ENCODE results near the gene RPL37A.
A peak's percentile ranks its signal among the peaks of the same experiment; 100 is the strongest.

RPL37A gene

DNA sequence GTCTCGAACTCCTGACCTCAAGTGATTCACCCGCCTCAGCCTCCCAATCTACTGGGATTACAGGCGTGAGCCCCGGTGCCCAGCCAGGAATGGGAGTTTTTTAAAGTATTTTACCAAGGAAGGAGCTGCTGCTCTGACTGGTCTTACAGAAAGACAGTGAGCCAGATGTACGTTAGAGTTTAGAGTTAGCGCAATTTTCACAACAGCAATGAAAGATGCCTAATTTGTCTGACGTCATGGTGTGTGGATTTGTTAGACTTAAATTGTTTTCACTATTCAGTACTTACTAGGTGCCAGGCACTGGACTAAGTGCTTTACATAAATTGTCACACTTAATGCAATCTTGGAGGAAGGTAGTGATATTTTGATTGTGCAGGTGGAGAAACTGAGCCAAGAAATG is 12.4 kb upstream of the RPL37A start:
- Histone ChIP-seq H3K9ac (no peak overlapping the region), H3K4me1 (peaks cover 16% of the 10 kb centered on the region)
- TF ChIP-seq Cebpa-rat (IDR thresholded peaks at IDR 0.05), result no peak

DNA sequence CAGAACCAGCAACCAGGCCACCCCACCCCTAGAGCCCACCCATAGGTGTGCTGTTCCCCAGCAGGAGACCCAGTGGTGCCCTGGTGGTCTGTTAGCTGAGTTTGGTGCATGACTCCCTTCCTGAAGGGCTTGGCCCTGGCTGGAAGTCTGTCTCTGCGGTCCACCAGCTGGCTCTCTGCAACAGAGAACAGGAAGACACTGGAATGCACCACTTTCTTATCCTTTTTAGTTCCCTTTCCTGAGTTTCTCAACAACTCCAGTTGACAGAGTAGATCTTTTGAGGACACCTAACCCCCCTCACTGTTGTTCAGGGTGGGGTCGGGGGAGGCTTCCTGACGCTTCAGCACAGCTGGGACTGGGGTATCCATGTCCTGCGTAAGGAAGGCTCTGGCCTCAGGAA is 11.9 kb upstream of the RPL37A start:
- Histone ChIP-seq H3K4me3 (no peak overlapping the region), H3K27me3 (no peaks in the 10 kb centered on the region), H3K4me2 (no peak overlapping the region), H4K20me1 (no peaks in the 10 kb centered on the region), H3K27ac (no peak overlapping the region), H3K36me3 (peaks cover 17% of the 10 kb centered on the region), H3K9ac (no peak overlapping the region), H3K9me3 (no peaks in the 10 kb centered on the region), H3K4me1 (peaks cover 21% of the 10 kb centered on the region)
- no peak for TF ChIP-seq Cebpa-rat (IDR thresholded peaks at IDR 0.05)

More for the DNA sequence above, 12.4 kb upstream of the RPL37A start:
- H3K9me3 ChIP-seq, result no peaks in the 10 kb centered on the region
- no peak overlapping the region for H3K27ac ChIP-seq
- H4K20me1 ChIP-seq, result no peaks in the 10 kb centered on the region
- H3K4me2 ChIP-seq, result no peak overlapping the region
- no peak overlapping the region for H3K4me3 ChIP-seq
- no peaks in the 10 kb centered on the region for H3K27me3 ChIP-seq
- peaks cover 22% of the 10 kb centered on the region for H3K36me3 ChIP-seq

DNA sequence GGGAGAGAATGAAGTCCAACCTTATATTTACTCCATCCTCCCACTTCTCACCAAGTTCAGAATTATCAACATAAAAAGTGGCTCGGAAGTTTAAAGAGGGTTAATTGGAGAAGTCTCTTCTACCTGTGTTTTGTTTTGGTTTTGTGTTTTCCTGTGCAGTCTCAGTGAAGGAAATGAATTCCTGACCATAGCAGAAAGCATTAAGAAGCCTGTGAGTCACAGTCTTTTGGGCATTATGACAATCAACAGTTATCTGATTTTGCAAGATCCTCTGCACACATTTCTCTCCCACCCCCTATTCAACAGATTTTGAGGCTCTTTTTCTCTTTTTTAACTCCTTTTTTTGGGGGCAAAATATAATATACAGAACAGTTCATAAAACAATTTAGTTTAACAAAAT is 8.6 kb upstream of the RPL37A start:
- Histone ChIP-seq H3K4me2 (peak overlapping the region; percentile 90; the same call in 1 of the 2 replicates), H3K9me3 (no peaks in the 10 kb centered on the region), H3K9ac (no peak overlapping the region), H3K4me1 (peaks cover 54% of the 10 kb centered on the region), H3K4me3 (no peak overlapping the region), H3K27ac (no peak overlapping the region), H3K27me3 (no peaks in the 10 kb centered on the region), H3K36me3 (no peaks in the 10 kb centered on the region), H4K20me1 (no peaks in the 10 kb centered on the region)
- TF ChIP-seq Cebpa-rat (IDR thresholded peaks at IDR 0.05), result no peak

DNA sequence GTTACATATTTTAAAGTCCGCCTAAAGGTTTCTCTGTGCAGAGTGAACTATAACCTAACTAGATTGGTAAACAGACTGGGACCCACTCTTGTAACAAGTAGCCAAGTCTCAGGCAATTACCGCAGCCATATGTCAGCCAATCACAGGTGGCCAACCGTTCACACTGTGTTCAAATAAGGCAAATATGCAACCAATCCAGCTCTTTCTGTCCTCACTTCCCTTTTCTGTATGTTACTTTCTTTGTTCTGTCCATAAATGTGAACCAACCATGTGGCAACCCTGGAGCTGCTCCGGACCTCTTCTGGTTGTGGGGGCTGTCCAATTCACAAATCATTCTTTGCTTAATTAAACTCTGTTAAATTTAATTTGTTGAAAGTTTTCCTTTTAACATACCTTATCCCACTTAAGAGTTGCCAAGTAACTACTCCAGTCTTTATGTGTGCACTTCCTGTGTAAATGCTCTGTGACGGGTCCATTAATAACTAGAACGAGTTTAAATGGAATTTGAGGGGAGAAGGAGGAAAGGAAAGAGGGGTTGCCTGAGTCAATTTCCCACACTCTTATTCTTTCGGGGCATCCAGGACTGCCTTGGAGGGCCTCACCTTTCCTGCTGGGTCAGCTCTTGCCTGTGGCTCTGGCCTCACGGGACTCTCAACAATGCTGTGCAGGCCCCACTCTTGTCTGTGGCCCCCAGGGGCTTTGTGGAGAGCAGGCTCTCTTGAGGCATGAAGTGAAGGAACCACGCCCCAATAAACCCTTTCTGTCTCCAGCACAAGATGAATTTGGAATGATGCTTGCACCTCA is 6.6 kb upstream of the RPL37A start:
- H3K9me3 ChIP-seq, result no peaks in the 10 kb centered on the region
- H3K36me3 ChIP-seq, result no peaks in the 10 kb centered on the region
- H4K20me1 ChIP-seq, result no peaks in the 10 kb centered on the region
- peaks cover 69% of the 10 kb centered on the region for H3K4me1 ChIP-seq
- no peaks in the 10 kb centered on the region for H3K27me3 ChIP-seq
- H3K9ac ChIP-seq, result peak overlapping the region; percentile 78
- peak overlapping the region; percentile 90 for H3K4me2 ChIP-seq
- no peak for TF ChIP-seq Cebpa-rat (IDR thresholded peaks at IDR 0.05)
- peak overlapping the region; percentile 91 for H3K27ac ChIP-seq
- H3K4me3 ChIP-seq, result peak overlapping the region; percentile 43; the same call in 1 of the 2 replicates

DNA sequence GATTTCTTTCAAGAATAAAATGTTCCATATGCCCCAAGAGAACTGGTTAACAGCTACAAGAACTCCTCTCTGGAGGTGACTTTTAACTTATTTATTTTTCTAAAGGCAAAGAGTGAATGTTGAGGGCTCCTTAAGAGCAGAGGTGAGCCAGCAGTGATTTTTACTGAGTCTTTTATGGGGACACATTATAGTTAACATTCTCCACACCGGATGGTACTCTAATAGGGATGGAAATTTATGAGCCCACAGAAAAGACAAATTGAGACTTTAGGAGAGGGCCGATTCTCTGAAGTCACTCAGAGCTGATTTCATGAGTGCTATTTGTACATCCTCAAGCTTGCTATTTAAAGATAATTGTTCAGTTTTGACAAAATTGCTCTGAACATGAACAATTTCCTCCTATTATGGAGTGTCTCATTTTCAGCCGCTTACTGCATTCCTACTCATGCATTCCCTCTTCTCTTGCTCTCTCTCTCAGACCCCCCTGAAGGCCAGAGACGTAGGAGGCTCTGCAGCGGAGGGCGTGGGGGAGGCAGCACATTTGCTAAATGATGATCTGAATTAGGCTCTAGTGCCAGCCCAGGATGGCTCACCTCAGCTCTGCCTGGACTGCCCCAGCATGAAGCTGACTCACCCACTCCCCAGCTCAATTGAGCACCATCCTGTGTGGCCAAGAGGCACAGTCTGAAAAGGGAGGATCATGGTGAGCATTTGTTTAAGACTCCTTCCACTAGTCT is 5.9 kb upstream of the RPL37A start:
- TF ChIP-seq Cebpa-rat (IDR thresholded peaks at IDR 0.05), result no peak
- H3K36me3 ChIP-seq, result no peaks in the 10 kb centered on the region
- peak overlapping the region; percentile 78 for H3K9ac ChIP-seq
- H3K4me2 ChIP-seq, result peak overlapping the region; percentile 90
- H3K9me3 ChIP-seq, result no peaks in the 10 kb centered on the region
- peak overlapping the region; percentile 91 for H3K27ac ChIP-seq
- no peaks in the 10 kb centered on the region for H3K27me3 ChIP-seq
- peak overlapping the region; percentile 43; the same call in 1 of the 2 replicates for H3K4me3 ChIP-seq
- H4K20me1 ChIP-seq, result no peaks in the 10 kb centered on the region
- H3K4me1 ChIP-seq, result peaks cover 74% of the 10 kb centered on the region

DNA sequence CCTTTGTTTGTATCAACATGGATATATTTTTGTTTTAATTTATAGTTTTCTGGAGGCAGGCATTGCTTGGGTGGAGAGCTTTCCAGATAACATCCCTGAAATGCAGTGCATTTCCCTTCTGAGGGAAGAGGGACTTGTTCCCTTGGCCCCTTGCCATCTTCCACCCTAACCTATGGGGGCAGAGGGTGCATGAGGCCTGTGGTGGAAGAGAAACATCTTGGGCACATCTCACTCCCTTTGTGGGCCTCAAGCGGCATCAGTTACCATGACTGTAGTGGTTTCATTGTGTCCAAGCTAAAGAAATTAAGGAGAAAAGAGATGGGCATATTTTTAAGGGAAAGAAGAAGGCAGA is 5.3 kb upstream of the RPL37A start:
- Histone ChIP-seq H3K36me3 (no peaks in the 10 kb centered on the region), H3K4me1 (peaks cover 80% of the 10 kb centered on the region), H3K4me2 (peak overlapping the region; percentile 90), H3K9ac (peak overlapping the region; percentile 78), H3K9me3 (no peaks in the 10 kb centered on the region), H3K27me3 (no peaks in the 10 kb centered on the region), H3K27ac (peak overlapping the region; percentile 91), H3K4me3 (0 out of 2 replicates have a peak overlapping the region, but pooled peaks have one; percentile 43), H4K20me1 (no peaks in the 10 kb centered on the region)
- no peak for TF ChIP-seq Cebpa-rat (IDR thresholded peaks at IDR 0.05)

DNA sequence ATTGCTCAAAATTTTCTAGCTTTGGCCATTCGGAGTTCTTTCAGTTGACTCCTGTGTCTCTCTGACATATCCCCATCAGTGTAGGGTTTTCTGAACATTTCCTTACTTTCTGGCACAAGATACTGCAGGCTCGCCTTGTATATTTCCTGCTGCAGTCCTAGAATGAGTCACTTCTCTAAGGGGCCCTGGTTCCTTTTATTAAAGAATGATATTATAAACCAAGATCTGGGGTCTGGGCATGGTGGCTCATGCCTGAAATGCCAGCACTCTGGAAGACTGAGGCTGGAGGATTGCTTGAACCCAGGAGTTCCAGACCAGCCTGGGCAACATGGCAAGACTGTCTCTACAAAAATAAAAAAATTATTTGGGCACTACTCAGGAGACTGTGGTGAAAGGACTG is 3.0 kb upstream of the RPL37A start:
- TF ChIP-seq Cebpa-rat (IDR thresholded peaks at IDR 0.05), result no peak
- peaks cover 11% of the 10 kb centered on the region for H3K36me3 ChIP-seq
- no peaks in the 10 kb centered on the region for H3K27me3 ChIP-seq
- H3K4me3 ChIP-seq, result no peak overlapping the region
- H3K4me2 ChIP-seq, result peak overlapping the region; percentile 90
- no peaks in the 10 kb centered on the region for H3K9me3 ChIP-seq
- no peak overlapping the region for H3K9ac ChIP-seq
- H4K20me1 ChIP-seq, result peaks cover 18% of the 10 kb centered on the region
- peaks cover 83% of the 10 kb centered on the region for H3K4me1 ChIP-seq
- no peak overlapping the region for H3K27ac ChIP-seq

DNA sequence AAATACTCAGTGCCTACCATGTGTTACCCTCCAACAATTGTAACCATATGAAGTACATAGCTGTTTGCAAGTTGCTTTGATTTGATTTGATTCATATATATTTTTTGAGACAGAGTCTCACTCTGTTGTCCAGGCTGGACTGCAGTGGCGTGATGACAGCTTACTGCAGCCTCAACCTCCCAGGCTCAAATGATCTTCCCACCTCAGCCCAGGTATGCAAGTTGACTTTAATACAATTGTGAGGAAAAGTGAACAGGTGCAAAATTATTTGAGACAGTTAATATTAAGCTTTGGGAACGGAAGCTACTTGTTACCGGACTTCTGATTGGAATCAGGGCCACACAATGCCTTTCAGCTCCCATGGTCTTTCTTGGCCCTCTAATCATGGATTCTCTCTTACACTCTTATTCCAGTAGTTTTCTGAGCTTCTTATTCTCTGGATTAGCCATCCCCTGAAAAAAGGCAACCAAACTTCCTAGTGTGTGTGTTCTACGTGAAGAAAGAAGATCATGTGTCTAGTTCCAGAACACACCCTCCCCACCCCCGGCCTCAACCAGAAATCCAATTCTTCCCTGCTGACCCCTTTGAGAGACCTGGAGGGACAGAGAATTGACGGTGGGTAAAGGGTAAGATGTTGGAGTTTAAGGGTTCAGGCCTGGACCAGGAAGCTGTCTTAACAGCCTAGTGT is 1.1 kb upstream of the RPL37A start:
- Histone ChIP-seq H3K4me3 (peak overlapping the region; percentile 92), H3K27me3 (no peaks in the 10 kb centered on the region), H3K36me3 (peaks cover 29% of the 10 kb centered on the region), H3K9me3 (no peaks in the 10 kb centered on the region), H3K4me2 (peak overlapping the region; percentile 77), H3K27ac (peak overlapping the region; percentile 98), H3K9ac (peak overlapping the region; percentile 100), H4K20me1 (peaks cover 37% of the 10 kb centered on the region), H3K4me1 (peaks cover 79% of the 10 kb centered on the region)
- no peak for TF ChIP-seq Cebpa-rat (IDR thresholded peaks at IDR 0.05)

DNA sequence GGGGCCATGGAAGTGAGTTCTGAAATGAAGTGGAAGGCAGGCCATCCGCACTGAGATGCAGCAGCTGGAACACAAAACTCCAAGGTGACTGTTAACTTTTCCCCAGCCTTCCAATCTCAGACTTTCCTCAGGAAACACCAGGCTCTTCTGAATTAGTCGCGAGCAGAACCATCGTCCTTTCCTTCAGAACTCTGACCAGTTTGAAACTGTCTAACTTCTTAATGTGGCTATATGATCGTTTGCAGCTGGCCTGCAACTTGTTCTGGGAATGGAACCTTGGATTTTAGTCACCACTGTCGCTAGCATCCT is 620 bp upstream of the RPL37A start:
- Histone ChIP-seq H4K20me1 (peaks cover 42% of the 10 kb centered on the region), H3K27ac (peak overlapping the region; percentile 98), H3K36me3 (peaks cover 34% of the 10 kb centered on the region), H3K9ac (peak overlapping the region; percentile 100), H3K4me3 (peak overlapping the region; percentile 92), H3K4me2 (peak overlapping the region; percentile 77), H3K4me1 (peaks cover 79% of the 10 kb centered on the region), H3K9me3 (no peaks in the 10 kb centered on the region), H3K27me3 (no peaks in the 10 kb centered on the region)
- no peak for TF ChIP-seq Cebpa-rat (IDR thresholded peaks at IDR 0.05)
